Hair follicle dermal papilla cell (primary cell): Measurements from ENCODE around the gene POLR2E. TPM values are rescaled to one million over a fixed set of nuclear protein-coding genes. Genes with fewer than 3 reads are reported as not detected.

ENCODE experiments used
- total RNA-seq: library from RNA; depleted of rRNA; stranded (reverse); fragments of >200 nt; gene quantifications from 2 replicates; pipeline ENCODE4 v1.2.3, GENCODE V29; 2012

Gene POLR2E
- 86.5 and 134 TPM in 2 replicates for total RNA-seq

GRCh38 chr19:1094978-1095701 lies at the start of gene POLR2E:
TSS of gene POLR2E (minus strand) at chr19:1095375. CDS start at chr19:1095315, 60 bp downstream.

GRCh38 chr19:1103708-1104310 lies 8.6 kb upstream of the POLR2E start, which contains the start of gene GPX4:
TSS of gene GPX4 (plus strand) at chr19:1103994. CDS start at chr19:1104044, 50 bp downstream.

GRCh38 chr19:1066748-1067340 lies 28.3 kb downstream of the POLR2E start, which contains the start of gene ARHGAP45:
TSS of gene ARHGAP45 (plus strand) at chr19:1067167. CDS start at chr19:1067406, 239 bp downstream.

GRCh38 chr19:1039646-1040475 lies 55.3 kb downstream of the POLR2E start, which contains the start of gene ABCA7:
TSS of gene ABCA7 (plus strand) at chr19:1040107. CDS start at chr19:1041362, 1,255 bp downstream.

Other genes with a start within 250 kb of the POLR2E start
- 0.49 and 0.73 TPM in 2 replicates for gene ELANE, start 243.1 kb downstream of the POLR2E start, total RNA-seq
- gene CFD, start 235.7 kb downstream of the POLR2E start, total RNA-seq: 33.5 and 41.1 TPM in 2 replicates
- gene MED16, start 202.2 kb downstream of the POLR2E start, total RNA-seq: 42.4 and 52.1 TPM in 2 replicates
- not detected in 2 replicates for gene RNU6-9, start 201.9 kb downstream of the POLR2E start, total RNA-seq
- gene R3HDM4, start 182.2 kb downstream of the POLR2E start, total RNA-seq: 34.6 and 46.8 TPM in 2 replicates
- gene KISS1R, start 178.0 kb downstream of the POLR2E start, total RNA-seq: not detected in 2 replicates
- gene ARID3A, start 169.3 kb downstream of the POLR2E start, total RNA-seq: 23.9 and 25.5 TPM in 2 replicates
- 32.7 and 32.9 TPM in 2 replicates for gene WDR18, start 111.0 kb downstream of the POLR2E start, total RNA-seq
- 0.85 and 1.5 TPM in 2 replicates for gene GRIN3B, start 95.0 kb downstream of the POLR2E start, total RNA-seq
- gene TMEM259, start 74.3 kb downstream of the POLR2E start, total RNA-seq: 92.7 and 94.6 TPM in 2 replicates
- gene RNU6-2, start 73.9 kb downstream of the POLR2E start, total RNA-seq: not detected in 2 replicates
- 745 and 827 TPM in 2 replicates for gene CNN2, start 68.8 kb downstream of the POLR2E start, total RNA-seq
- 8.3 and 9.4 TPM in 2 replicates for gene ABCA7, start 55.3 kb downstream of the POLR2E start, total RNA-seq
- gene ARHGAP45, start 28.2 kb downstream of the POLR2E start, total RNA-seq: 0.65 and 1.5 TPM in 2 replicates
- gene GPX4, start 8.6 kb upstream of the POLR2E start, total RNA-seq: 238 and 301 TPM in 2 replicates
- 109 and 130 TPM in 2 replicates for gene SBNO2, start 78.9 kb upstream of the POLR2E start, total RNA-seq
- 90.2 and 94.1 TPM in 2 replicates for gene STK11, start 110.4 kb upstream of the POLR2E start, total RNA-seq
- gene CBARP, start 142.6 kb upstream of the POLR2E start, total RNA-seq: 3.2 and 4.2 TPM in 2 replicates
- gene ATP5F1D, start 146.4 kb upstream of the POLR2E start, total RNA-seq: 10.5 and 14.0 TPM in 2 replicates
- gene MIDN, start 153.2 kb upstream of the POLR2E start, total RNA-seq: 32.1 and 35.4 TPM in 2 replicates
- gene CIRBP, start 174.0 kb upstream of the POLR2E start, total RNA-seq: 234 and 348 TPM in 2 replicates
- 13.1 and 15.2 TPM in 2 replicates for gene FAM174C, start 180.2 kb upstream of the POLR2E start, total RNA-seq
- gene EFNA2, start 190.5 kb upstream of the POLR2E start, total RNA-seq: not detected in 2 replicates